NCI-H460 (cell line): ENCODE results near the gene RAI14. TPM values are rescaled to one million over a fixed set of nuclear protein-coding genes. Genes with fewer than 3 reads are reported as not detected.
"Not testable (repeated sequence)": the region's sequence is repeated elsewhere in the genome, so short reads cannot be mapped to it uniquely, and the experiment has no call there.

Experiments used
- DNase-seq: peaks from one replicate; pipeline ENCODE4 v3.0.0-alpha.2; 2016; ENCODE audit warnings: low read depth; ENCODE audit errors: extremely low read depth
- total RNA-seq: library from RNA; depleted of rRNA; stranded (reverse); fragments of >200 nt; shearing (Covaris generic); gene quantifications from 2 replicates; pipeline ENCODE4 v1.2.3, GENCODE V29; 2014

Gene RAI14
- total RNA-seq, 1 experiment from 2014 or later, result 15.9 TPM

DNA sequence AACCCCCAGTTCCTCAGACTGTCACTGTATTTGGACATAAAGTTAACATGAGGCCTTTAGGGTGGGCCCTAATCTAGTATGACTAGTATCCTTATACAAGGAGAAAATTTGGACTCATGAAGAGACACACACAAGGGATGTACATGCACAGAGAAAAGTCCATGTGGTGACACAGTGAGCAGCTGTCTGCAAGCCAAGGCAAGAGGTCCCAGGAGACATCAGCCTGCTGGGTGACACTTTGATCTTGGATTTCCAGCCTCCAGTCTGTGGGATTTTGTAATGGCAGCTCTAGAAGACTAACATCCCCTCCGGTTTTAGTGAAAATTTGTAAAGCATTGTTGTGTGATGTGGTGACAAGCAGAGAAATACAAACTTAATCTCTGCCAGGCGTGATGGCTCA is 66.1 kb downstream of the RAI14 start:
- DNase-seq, result no peak

DNA sequence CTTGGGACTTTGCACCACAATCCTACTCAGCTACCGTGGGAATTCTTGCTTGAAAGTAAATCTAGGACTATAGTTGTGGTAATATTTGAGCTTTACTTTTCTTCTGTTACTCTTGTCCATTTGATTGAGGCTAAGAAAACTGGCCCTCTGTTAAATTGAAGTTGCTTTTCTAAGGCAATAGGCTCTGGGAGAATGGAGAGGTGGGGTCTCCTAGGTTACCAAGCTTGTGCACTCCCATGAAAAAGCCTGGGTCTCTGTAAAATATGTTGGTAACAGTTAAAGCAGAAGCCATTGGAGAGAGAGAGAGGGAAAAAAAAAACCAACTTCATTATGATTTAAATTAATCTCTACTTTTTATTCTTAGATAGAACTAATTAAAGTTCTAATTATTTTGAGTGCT is 68.6 kb downstream of the RAI14 start:
- DNase-seq, result no peak

DNA sequence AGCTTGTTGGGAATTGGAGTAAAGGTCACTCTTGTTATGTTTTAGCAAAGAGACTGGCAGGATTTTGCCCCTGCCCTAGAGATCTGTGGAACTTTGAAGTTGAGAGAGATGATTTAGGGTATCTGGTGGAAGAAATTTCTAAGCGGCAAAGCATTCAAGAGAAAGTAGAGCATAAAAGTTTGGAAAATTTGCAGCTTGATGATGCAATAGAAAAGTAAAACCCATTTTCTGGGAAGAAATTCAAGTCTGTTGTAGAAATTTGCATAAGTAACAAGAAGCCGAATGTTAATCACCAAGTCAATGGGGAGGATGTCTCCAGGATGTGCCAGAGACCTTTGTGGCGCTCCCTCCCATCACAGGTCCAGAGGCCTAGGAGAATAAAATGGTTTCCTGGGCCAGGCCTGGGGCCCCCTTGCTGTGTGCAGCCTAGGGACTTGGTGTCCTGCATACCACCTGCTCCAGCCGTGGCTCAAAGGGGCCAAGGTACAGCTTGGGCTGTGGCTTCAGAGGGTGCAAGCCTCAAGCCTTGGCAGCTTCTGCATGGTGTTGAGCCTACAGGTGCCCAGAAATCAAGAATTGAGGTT is 71.1 kb downstream of the RAI14 start:
- DNase-seq, result not testable (repeated sequence)

DNA sequence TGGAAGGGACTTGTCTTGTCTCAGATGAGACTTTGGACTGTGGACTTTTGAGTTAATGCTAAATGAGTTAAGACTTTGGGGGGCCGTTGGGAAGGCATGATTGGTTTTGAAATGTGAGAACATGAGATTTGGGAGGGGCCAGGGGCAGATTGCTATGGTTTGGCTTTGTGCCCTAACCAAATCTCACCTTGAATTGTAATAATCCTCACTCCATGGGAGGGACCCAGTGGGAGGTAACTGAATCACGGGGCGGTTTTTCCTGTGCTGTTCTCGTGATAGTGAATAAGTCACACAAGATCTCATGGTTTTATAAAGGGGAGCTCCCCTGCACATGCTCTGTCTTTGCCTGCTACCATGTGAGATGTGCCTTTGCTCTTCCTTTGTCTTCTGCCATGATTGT is 72.1 kb downstream of the RAI14 start:
- DNase-seq, result no peak

DNA sequence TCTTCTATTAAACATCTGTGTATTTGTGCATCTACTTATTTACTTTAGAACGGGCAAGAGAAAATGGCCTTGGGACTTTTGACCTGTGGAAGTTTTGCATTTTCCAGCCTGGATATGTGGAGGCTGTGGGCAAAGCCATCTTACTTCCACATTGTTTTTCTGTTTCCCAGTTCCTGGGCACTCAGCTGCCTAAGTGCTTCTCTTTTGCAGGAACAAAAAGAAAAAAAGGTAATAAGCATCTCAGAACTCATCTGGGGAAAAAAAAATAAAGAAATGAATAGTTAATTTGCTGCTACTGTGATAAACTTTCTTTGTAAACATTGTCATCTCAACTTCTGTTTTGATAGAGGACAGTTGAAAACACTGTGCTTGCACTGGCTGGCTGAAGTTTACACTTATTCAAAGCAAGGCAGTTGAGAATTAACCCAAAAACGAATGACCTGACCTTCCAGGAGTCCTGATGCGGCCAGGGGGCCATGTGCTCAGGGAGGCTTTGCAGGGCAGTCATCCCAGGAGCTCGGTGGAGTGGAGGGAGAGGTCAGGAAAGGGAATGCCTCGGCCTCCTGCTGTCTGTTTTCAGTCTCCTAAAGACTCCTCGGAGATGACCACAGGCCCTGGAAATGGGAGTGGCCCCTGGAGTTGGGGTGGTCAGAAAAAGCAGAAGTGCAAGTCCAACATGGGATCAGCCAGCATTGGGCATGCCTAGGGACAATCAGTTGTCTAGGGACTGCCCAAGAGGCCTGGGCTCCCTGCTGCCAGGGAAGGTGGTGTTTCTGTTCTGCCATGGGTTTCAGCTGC is 75.5 kb downstream of the RAI14 start:
- DNase-seq, result no peak

DNA sequence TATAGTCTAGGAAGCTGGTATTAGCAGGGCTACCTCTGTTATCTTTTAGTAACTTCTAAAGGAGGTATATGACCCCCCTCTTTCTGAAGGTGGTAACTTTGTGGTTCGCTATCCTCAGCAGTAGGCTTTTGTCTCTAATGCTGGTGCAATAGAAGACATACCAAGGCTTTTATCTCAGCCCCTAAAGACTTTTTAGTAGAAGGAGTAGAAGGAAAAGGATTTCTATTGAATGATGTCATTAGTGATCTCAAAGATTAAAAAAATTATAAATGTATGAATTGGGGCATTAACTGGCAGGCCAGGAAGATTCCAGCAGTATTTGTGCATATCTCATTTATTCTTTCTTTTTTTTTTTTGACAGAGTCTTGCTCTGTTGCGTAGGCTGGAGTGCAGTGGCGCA is 78.2 kb downstream of the RAI14 start:
- no peak for DNase-seq

DNA sequence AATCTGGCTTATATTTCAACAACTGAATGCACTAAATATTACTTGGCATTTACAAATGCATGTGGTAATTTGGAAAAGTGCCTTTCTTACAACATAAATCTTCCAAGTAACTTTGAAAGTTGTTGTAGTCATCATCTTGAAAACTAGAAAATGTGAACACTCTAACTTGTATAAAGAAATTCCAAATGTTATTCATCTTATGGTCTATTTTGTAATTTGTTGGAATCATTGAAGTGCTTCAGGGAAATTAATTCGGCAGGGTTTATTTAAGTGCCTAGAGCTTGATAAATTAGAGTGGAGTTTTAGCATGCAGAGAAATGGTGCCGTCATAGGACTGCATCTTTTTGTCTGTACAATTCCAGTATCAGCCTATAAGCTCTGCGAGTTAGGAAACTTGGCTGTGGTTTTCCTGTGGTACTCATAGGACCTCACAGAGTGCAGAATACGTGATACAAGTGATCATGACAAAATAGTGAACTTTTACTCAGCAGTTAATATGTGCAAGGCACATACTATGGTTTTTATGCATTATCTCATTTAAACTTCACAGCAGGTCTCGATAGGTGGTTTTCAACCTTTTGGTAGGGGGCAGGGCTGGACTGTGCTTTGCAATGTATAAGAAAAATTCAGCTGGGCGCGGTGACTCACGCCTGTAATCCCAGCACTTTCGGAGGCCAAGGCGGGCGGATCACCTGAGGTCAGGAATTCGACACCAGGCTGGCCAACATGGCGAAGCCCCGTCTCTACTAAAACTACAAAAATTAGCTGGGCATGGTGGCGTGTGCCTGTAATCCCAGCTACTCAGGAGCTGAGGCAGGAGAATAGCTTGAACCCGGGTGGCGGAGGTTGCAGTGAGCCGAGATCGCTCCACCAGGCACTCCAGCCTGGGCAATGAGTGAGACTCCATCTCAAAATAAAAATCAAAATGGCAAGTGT is 79.6 kb downstream of the RAI14 start:
- DNase-seq, result no peak

DNA sequence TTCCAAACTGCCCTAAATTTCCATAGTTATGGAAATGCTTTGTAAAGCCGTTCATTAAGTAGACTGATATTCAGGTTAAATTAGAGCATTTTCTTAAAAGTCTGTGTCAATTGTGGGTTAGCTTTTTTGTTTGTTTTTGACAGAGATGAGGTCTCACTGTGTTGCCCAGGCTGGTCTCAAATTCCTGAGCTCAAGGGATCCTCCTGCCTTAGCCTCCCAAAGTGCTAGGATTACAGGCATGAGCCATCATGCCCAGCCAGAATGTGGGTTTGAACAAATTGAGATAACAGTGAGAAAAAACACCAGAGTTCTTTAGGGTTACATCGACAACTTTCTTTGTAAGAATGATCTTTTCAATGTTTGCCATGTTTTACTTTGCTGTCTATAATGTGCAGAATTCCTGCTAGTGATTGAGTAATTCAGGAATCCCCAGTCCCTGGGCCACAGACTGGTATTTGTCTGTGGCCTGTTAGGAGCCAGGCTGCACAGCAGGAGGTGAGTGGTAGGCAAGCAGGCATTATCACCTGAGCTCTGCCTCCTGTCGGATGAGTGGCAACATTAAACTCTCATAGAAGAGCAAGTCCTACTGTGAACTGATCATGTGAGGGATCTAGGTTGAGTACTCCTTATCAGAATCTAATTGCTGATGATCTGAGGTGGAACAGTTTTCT is 80.5 kb downstream of the RAI14 start:
- no peak for DNase-seq

DNA sequence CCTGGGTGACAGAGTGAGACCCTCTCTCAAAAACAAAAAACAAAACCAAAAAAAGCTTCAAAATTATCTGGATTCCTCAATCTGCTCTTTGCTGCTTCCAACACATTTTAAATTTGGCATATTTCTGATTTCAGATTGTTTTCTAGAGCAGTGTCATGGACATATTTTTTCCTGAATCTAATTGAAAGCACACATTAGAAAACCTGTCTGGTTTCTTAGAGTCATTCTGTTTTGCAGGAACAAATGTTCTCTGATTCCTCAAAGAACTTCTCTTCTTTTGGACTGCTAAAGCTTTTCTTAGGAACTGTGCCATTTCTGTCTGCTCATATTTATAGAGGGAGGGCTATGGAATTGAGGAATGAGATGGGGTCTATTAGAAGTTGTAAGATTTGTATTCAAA is 81.6 kb downstream of the RAI14 start:
- DNase-seq, result no peak

DNA sequence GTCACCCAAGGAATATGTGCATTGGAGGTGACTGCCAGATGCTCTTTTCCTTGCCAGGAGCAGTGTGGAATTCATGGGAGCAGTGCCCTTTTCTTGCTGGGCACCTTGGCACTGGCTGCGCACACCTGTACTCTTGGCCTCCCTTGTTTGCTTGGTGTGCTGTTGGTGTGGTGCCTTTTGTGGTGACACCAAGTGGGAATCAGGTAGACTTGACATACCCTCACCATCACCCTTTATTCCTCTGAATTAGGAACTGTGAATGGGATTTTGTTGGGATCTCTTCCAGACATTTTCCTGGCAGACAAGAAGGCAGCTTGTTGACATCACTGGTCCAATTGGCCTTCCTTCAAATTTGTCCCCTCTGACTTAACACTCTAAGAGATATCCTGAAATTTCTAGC is 82.3 kb downstream of the RAI14 start:
- DNase-seq, result no peak

DNA sequence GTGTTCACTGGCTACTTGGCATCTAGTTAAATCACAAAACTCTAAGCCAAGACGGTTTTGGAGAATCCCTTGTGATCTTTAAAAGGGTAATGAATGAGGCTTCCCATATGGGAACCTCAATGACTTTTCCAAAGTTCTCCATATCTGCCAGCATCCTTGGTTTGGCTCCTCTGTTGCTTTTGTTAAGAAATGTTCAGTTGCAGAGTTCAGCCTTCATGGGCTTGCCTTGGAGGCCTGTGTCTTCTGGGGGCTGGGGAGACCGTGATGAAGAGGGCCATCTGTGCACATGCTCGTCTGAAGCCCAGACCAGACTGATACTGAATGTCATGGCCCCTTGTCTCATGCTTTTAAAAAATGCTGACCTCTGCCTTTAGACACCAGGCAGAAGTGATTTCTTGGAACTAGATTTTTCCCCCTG is 84.3 kb downstream of the RAI14 start:
- no peak for DNase-seq

DNA sequence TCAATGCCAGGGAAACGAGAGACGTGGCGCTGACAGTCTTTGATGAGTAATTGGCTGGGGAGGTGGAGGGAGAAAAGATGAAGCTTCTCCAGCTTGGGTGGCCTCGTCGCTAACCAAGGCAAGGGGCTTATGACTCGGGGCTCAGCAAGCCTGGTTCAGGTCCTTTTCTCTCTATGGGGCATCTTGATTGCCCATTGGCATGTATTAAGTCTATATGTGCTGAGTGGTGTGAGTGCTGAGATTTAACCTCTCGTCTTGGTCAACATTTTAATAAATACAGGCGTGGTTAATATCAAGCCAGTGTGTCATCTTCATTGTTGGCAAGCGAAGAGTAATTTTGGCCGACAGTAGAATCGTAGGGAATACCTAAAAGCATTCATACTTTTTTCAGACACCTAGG is 85.9 kb downstream of the RAI14 start:
- DNase-seq, result no peak

DNA sequence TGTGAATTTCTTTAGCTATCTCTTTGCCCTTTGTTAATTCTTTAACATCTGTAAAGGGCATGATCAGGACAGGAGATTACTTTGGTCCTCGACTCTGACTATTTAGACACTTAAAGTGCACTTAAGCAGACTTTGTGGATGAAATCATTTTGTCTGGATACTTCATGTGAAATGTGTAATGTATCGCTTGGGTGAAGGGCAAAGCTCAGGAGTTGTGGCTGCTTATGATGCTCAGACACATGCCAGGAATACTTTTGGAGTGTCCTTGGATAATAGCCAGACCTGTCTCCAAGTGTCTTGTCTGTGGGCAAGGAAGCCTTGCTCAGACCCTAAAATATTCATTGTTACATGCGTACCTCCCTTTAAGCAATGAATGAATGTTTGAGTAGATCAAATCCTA is 87.8 kb downstream of the RAI14 start:
- no peak for DNase-seq

DNA sequence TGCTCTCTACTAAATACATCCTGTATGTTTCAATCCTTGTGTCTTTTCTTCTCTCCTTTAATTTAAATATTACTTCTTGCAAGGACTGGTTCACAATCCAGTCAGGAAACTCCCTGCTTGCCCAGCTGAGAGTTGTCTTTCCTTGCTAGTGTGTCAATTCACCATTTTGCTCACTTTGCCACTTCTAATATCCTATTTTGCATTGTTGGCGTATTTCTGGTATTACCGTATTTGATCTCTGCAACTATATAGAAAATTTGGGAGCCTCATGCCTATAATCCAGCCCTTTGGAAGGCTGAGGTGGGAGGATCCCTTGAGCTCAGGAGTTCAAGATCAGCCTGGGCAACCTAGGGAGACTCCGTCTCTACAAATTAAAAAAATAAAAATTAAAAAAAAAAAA is 92.3 kb downstream of the RAI14 start:
- no peak for DNase-seq

DNA sequence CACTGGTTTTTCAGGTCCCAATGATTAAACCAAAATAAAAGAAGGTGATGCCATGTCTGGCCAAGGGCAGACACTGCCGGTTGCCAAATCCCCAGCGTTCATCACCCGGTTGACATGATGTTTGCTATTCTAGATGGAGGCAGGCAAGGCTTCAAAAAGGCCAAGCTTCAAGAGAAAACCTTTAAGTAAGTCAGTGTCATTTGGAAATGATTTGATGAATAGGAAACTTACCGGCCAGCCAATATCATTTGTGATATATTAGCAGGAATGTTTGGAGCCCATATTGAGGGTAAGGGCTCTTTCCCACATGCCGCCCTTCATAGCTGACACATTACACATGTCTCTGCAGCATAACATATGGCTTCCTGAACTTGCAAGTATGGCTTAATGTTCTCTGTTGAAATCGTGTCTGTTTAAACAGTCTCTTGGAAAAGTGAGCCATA is 93.3 kb downstream of the RAI14 start:
- DNase-seq, result no peak

DNA sequence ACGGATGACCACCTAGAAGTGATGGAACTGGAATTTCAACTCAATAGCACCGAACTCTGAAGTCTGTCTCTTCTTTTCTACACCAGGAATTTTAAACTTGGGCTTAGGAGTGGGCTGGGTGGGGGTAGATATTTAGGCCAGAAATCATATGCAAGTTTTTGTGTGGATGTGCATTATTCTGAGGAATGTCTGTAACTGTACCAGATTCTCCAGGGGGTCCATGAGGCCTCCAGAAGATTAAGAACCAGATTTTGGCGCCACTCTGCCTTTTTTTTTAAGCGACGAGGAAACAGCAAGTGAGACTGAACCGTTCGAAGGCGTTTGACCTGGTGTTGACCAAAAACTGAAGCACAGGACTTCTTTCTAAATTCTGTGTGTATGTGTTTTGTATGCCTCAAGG is 94.1 kb downstream of the RAI14 start:
- DNase-seq, result no peak

DNA sequence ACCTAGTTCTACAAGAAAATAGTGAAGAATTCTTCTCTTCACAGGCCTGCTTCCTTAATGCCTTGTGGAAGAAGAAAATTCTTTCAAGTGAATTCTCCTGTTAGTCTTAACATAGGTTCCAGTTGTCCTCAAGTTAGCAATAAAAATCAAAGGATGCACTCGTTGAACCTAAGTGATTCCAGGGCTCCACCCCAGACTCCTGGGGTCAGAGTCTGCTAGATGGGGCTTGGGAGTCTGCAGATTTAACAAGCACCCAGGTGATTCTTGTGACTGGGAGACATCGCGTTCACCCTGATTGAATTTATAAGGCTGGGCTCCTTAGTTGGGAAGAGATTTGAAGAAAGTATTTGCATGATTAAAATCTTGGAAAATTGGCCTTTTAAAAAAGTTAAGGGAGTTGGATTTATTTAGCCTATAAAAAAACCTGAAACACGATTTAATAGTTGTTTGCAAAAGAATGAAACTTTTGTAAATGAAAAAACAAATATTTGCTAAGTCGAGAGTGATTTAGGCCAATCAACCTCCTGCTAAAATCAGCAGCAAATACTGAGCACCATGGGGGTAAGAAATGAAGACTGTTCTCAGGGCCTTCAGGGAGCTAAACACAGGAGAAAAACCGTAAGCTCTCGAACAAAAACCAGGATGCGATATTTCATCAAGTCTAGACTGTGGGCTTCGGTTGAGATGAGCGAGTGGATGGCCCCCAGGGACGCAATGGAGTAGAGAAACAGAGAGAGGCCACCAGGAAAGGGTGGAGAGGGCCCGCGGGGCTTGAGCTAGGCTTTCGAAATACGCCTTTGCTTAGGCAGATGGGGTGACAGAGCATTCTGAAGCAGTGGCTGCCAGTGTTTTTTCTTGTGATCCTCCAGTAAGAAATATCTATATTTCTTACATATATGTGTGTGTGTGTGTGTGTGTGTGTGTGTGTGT is 95.9 kb downstream of the RAI14 start:
- no peak for DNase-seq

DNA sequence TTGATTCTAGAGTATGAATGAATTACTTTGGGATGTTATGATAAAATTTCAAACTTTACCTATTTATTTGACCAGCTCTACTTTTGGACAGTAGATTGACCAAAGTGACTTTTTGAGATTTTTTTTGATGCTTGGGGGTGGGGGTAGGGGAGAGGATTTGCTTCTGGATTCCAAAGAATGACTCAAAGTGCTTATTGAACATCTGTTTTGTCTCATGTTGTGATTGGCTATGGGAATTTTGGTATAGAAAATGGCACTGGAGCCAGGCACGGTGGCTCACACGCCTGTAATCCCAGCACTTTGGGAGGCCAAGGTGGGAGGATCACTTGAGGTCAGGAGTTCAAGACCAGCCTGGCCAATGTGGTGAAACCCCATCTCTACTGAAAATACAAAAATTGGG is 97.1 kb downstream of the RAI14 start:
- DNase-seq, result not testable (repeated sequence)

DNA sequence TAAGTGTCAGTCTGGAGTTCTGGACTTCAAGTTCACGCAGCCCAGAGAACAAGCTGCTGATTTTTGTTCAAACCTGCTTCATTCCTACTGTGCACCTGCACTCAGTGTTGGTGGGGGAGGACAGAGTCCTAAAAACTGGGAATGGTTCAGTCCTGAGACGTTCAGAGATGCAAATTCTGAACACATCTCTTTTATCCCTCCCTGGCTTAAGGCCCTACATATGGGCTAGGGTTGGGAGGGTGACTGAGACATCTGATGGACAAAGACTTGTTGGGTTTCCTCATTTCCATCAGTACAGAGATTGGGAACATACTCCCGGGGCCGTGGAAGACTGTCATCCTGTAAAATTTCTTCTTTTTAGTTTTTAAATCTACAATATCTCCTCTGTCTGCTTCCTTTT is 99.8 kb downstream of the RAI14 start:
- DNase-seq, result no peak
